GM10266 (cell line): ENCODE data around the gene ASPM.

Source experiments
- DNase-seq: peaks from one replicate; pipeline ENCODE4 v3.0.0; 2012; ENCODE audit errors: extremely low spot score
- CTCF ChIP-seq: IDR thresholded peaks from 2 replicates; pipeline ENCODE4 v1.5.1; 2012; ENCODE audit warnings: mild to moderate bottlenecking, low read depth; ENCODE audit not compliant: control insufficient read depth, insufficient read depth; ENCODE audit errors: missing control alignments

The ASPM gene

GRCh38 chr1:197146101-197147095, at the start of gene ASPM:
Gene ASPM, minus strand, starts transcription at chr1:197146669. Its CDS starts 232 bp downstream, at chr1:197146437.
- DNase-seq: peak; percentile 92
- no peak for TF ChIP-seq CTCF

- DNase-seq: no peak
- no peak for TF ChIP-seq CTCF
Measured at GRCh38 chr1:197195100-197195499, 48.6 kb upstream of the ASPM start.

GRCh38 chr1:197184190-197184589, 37.7 kb upstream of the ASPM start:
- TF ChIP-seq CTCF: no peak
- no peak for DNase-seq

DNA sequence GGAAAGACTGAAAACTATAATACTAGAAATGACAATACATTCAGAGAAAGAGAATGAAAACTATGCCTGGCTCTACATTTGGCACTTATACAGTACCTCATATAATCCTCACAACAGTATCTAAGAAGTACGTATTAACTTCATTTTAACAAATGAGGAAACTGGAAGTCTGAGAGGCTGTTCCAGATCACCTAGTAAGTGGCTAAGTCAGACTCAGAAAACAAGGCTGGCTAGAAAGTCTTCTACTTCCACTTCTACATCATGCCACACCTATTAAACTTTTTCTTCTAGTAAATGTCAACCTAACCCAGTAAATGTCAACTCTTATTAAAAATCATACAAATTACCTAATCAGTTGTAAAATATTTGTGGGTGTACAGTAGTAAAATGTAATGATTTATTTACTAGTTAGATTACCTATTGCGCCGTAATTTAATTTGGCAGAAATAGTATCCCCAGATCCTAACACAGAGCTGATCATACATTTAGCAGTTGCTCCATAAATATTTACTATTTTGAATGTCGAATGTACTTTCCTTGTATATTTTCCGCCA, 36.8 kb upstream of the ASPM start:
- no peak for DNase-seq
- TF ChIP-seq CTCF: no peak

GRCh38 chr1:197182716-197183115, 36.2 kb upstream of the ASPM start:
- no peak for TF ChIP-seq CTCF

DNA sequence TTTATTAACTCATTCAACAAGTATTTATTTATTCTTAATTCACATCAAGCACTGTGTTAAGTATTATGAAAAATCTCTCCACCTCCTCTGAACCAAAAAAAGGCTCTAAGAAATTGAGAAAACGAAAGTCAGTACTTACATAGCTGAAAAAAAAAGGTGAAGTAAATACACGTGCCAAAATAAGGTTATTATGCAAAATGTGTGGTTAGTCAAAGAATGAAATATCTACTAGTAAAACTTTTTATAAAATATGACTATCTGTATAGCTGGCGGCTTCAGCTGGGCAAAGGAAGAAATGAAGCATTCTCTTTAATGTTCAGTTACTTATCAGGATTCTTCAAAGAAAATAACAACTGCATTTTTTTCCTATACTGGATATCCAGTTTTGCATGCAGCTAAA, 35.5 kb upstream of the ASPM start:
- no peak for DNase-seq
- TF ChIP-seq CTCF: no peak

More at GRCh38 chr1:197182716-197183115, 36.2 kb upstream of the ASPM start:
- no peak for DNase-seq

DNA sequence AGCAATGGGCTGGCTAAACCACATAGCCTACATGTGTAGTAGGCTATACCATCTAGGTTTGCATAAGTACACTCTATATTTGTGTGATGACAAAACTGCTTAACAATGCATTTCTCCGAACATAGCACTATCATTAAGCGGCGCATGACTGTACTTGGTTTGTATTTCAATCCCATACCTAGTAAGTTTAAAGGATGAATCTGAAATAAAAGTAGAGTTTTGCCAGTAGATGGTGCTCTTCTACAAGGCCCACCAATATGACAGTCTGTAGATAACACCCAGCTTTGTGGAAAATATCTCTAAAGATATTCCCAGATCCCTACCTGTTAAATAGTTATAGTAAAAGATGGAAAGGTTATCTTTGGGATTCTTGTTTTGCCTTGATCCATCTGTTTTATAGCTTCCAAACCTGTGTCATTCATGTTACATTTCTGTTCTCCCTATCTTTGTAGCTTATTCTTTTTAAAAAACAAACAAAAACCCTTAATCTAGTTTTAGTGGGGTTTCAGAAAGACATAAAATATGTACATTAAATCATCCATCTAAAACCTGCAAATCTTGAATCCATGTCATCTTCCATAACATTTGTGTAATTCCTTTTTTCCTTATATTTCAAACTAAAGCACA, 33.9 kb upstream of the ASPM start:
- peak; percentile 51 for TF ChIP-seq CTCF
- no peak for DNase-seq
